ENCODE data around the gene MICALL1.

- no peak for TF ChIP-seq SUZ12 (IDR thresholded peaks at IDR 0.05; ENCODE audit: extremely low read depth, insufficient read depth, insufficient read length)
- TF ChIP-seq YY1 (IDR thresholded peaks at IDR 0.05; ENCODE audit: insufficient read depth, insufficient read length), result no peak
- TF ChIP-seq ZNF274 (IDR thresholded peaks at IDR 0.05; ENCODE audit: low read depth, low read length), result no peak
Measured at GRCh38 chr22:37926771-37927636, 20.9 kb downstream of the MICALL1 start.

Measured in NT2/D1 (cell line).